ENCODE measurements around the gene MYOG.

DNA sequence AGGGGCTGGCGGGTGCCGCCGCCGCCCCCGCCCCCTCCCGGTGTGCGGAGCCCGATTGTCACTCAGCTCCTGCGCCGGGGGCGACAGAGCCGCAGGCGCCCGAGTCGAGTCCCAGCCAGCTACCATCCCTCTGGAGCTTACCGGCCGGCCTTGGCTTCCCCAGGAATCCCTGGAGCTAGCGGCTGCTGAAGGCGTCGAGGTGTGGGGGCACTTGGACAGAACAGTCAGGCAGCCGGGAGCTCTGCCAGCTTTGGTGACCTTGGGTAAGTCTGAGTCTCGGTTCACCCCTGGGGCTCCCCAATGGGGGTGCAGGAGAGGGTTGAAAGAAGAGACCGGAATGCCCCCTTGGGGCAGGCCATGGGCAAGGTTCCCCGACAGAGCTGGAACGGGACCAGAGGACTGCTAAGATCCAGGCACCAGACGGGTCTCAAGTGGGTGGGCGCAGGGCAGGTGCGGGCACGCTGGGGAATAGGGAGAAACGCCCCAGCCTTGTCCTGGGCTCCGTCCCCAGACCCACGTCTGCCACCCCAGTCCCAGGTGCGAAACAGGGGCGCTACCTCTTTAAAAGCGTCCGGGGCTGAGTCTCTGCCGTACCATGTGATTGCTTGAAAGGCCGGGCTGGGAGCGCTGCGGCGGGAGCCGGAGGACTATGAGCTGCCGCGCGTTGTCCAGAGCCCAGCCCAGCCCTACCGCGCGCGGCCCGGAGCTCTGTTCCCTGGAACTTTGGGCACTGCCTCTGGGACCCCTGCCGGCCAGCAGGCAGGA lies 42.0 kb upstream of the MYOG start, which contains the start of gene ADORA1:
- TF ChIP-seq, protein P1, sequence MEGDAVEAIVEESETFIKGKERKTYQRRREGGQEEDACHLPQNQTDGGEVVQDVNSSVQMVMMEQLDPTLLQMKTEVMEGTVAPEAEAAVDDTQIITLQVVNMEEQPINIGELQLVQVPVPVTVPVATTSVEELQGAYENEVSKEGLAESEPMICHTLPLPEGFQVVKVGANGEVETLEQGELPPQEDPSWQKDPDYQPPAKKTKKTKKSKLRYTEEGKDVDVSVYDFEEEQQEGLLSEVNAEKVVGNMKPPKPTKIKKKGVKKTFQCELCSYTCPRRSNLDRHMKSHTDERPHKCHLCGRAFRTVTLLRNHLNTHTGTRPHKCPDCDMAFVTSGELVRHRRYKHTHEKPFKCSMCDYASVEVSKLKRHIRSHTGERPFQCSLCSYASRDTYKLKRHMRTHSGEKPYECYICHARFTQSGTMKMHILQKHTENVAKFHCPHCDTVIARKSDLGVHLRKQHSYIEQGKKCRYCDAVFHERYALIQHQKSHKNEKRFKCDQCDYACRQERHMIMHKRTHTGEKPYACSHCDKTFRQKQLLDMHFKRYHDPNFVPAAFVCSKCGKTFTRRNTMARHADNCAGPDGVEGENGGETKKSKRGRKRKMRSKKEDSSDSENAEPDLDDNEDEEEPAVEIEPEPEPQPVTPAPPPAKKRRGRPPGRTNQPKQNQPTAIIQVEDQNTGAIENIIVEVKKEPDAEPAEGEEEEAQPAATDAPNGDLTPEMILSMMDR (conservative IDR thresholded peaks at IDR 0.05 in 1 of 2, IDR thresholded peaks at IDR 0.05 in 1 of 2; ENCODE audit: low read depth in 1 of 2, low read length in 2 of 2) = peak in 1 of 2 donors; percentile 8
- TF ChIP-seq EZH2 (IDR thresholded peaks at IDR 0.05; ENCODE audit: low read length, missing control alignments) = no peak
